ENCODE data around the gene CTDSPL.

The CTDSPL gene

DNA sequence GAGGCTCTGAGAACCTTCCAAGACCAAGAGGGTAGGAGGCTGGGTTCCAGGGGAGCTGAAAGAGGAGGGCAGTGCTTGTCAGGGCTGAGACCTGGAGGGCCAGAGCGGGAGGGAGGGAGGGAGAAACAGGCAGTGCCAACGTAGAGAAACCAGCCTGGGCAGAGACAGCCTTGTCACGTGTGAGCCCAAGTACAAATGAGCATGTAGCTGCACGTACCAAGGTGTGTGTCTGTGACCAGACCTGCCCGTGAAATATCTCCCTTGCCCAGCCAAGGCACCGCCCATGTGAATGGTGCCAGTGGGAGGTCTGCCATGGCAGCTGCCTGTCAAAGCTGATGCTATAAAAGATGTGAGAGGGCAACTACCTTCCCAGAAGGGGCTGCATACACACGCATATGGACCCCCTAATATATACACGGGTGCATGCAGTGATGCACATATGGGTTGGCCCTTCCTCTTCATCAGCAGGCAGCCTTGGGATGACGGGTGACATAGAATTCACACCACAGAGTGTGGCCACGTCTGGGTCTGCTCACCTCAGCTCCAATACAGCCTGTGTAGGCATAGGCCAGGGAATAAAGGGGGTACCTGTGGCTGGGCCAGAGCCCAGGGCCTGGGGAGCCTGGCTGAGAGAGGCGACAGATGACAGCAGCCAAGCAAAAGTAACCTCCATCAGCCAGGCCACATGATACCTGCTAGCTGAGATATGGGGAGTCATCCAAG lies 7.8 kb upstream of the CTDSPL start:
- H3K27me3 ChIP-seq (ENCODE audit: insufficient read depth, poor library complexity, severe bottlenecking): peaks cover 4% of the 10 kb centered on the region
- TF ChIP-seq, protein P1, sequence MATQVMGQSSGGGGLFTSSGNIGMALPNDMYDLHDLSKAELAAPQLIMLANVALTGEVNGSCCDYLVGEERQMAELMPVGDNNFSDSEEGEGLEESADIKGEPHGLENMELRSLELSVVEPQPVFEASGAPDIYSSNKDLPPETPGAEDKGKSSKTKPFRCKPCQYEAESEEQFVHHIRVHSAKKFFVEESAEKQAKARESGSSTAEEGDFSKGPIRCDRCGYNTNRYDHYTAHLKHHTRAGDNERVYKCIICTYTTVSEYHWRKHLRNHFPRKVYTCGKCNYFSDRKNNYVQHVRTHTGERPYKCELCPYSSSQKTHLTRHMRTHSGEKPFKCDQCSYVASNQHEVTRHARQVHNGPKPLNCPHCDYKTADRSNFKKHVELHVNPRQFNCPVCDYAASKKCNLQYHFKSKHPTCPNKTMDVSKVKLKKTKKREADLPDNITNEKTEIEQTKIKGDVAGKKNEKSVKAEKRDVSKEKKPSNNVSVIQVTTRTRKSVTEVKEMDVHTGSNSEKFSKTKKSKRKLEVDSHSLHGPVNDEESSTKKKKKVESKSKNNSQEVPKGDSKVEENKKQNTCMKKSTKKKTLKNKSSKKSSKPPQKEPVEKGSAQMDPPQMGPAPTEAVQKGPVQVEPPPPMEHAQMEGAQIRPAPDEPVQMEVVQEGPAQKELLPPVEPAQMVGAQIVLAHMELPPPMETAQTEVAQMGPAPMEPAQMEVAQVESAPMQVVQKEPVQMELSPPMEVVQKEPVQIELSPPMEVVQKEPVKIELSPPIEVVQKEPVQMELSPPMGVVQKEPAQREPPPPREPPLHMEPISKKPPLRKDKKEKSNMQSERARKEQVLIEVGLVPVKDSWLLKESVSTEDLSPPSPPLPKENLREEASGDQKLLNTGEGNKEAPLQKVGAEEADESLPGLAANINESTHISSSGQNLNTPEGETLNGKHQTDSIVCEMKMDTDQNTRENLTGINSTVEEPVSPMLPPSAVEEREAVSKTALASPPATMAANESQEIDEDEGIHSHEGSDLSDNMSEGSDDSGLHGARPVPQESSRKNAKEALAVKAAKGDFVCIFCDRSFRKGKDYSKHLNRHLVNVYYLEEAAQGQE (IDR thresholded peaks at IDR 0.05; ENCODE audit: insufficient replicate concordance, low read depth): no peak
- TF ChIP-seq SPI1 (IDR thresholded peaks at IDR 0.05; ENCODE audit: borderline replicate concordance, low read depth): no peak
- TF ChIP-seq GABPA (IDR thresholded peaks at IDR 0.05; ENCODE audit: low read depth): no peak
- TF ChIP-seq POLR2AphosphoS5 (IDR thresholded peaks at IDR 0.05; ENCODE audit: low read depth): no peak
- no peak for TF ChIP-seq CTCF (IDR thresholded peaks at IDR 0.05; ENCODE audit: insufficient read depth, low read length)
- no peak for DNase-seq (ENCODE audit: low read depth in 1 of 2, low spot score in 1 of 2)
- no peak overlapping the region for H3K27ac ChIP-seq (replicated peaks)
- no peak overlapping the region for H3K4me3 ChIP-seq (replicated peaks; ENCODE audit: insufficient read depth, low read length)

DNA sequence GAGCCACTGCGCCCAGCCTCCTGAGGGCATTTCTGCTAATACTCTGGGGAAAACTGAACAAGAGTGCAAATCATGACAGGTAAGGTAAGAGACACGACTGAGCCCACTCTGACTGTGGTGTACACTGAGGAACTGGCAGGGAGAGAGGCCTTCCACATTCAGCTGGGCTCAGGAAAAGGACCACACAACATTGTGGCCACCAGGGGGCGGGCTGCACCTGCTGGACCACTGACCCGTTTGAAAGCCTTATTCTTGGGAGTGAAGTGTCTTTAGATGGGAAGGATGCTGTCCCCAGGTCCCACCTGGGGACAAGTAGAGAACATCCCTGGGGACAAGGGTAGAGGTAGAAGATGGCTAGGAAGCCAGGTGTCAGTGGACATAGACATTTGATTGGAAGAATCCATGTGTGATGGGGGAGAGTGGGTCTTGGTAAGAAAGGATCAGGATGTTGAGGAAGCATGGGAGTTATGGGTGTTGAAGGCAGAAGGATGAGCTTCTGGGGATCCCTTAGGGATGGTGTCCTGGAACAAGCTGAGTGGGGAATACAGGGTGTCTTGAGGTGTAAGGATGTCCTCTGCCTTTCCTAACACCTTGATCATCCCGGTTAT lies 6.2 kb upstream of the CTDSPL start:
- DNase-seq (ENCODE audit: low read depth in 1 of 2, low spot score in 1 of 2): peak; percentile 40 to 63
- peaks cover 12% of the 10 kb centered on the region for H3K27me3 ChIP-seq (ENCODE audit: insufficient read depth, poor library complexity, severe bottlenecking)
- TF ChIP-seq POLR2AphosphoS5 (IDR thresholded peaks at IDR 0.05; ENCODE audit: low read depth): no peak
- no peak for TF ChIP-seq GABPA (IDR thresholded peaks at IDR 0.05; ENCODE audit: low read depth)
- peak; percentile 93 for TF ChIP-seq CTCF (IDR thresholded peaks at IDR 0.05; ENCODE audit: insufficient read depth, low read length)
- TF ChIP-seq, protein P1 (IDR thresholded peaks at IDR 0.05; ENCODE audit: insufficient replicate concordance, low read depth): no peak
- TF ChIP-seq SPI1 (IDR thresholded peaks at IDR 0.05; ENCODE audit: borderline replicate concordance, low read depth): peak; percentile 35; the same call in 1 of the 2 replicates
- H3K4me3 ChIP-seq (replicated peaks; ENCODE audit: insufficient read depth, low read length): no peak overlapping the region
- H3K27ac ChIP-seq (replicated peaks): no peak overlapping the region

DNA sequence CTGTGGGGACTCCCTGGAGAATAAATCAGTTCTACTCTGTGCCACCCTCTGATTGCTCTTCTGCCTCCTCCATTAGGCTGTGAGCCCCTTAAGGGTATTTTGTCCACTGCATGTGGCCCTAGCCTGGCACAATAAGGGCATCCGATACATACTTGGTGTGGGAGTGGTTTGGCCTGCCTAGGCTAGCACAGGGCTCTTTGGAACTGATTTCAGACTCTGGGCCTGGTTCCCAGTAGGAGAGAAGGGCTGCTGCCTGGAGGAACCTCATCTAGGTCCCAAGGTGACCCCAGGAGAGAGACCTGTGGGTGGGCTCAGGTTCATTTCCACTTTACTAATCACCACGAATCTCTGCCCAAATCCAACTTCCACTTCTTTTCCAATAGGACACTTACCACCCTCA lies 5.3 kb upstream of the CTDSPL start:
- no peak for DNase-seq (ENCODE audit: low read depth in 1 of 2, low spot score in 1 of 2)
- no peak overlapping the region for H3K27ac ChIP-seq (replicated peaks)
- TF ChIP-seq, protein P1 (IDR thresholded peaks at IDR 0.05; ENCODE audit: insufficient replicate concordance, low read depth): no peak
- TF ChIP-seq SPI1 (IDR thresholded peaks at IDR 0.05; ENCODE audit: borderline replicate concordance, low read depth): no peak
- no peak for TF ChIP-seq CTCF (IDR thresholded peaks at IDR 0.05; ENCODE audit: insufficient read depth, low read length)
- TF ChIP-seq POLR2AphosphoS5 (IDR thresholded peaks at IDR 0.05; ENCODE audit: low read depth): no peak
- H3K27me3 ChIP-seq (ENCODE audit: insufficient read depth, poor library complexity, severe bottlenecking): peaks cover 19% of the 10 kb centered on the region
- H3K4me3 ChIP-seq (replicated peaks; ENCODE audit: insufficient read depth, low read length): no peak overlapping the region

Measured in HL-60 (cell line).